DND-41 (cell line): ENCODE measurements around the gene ZNF3.

ENCODE experiments used
- CTCF ChIP-seq: IDR thresholded peaks from 2 replicates; pipeline ENCODE4 v1.5.1; 2012; ENCODE audit warnings: borderline replicate concordance, low read length, moderate library complexity, mild to moderate bottlenecking; ENCODE audit not compliant: poor library complexity, severe bottlenecking; ENCODE audit errors: extremely low read depth
- EZH2 ChIP-seq: IDR thresholded peaks from 3 replicates; pipeline ENCODE4 v1.6.1; 2012; ENCODE audit warnings: borderline replicate concordance, low read depth, mild to moderate bottlenecking, moderate library complexity, low read length, inconsistent platforms; ENCODE audit not compliant: severe bottlenecking

- no peak for TF ChIP-seq CTCF
- TF ChIP-seq EZH2, result no peak
Observed at GRCh38 chr7:100119072-100119969, 37.8 kb upstream of the ZNF3 start, which contains the start of the genes CNPY4 and TAF6.
